CD4-positive, alpha-beta T cell treated with Interferon alpha-2 for 1 hour (primary cell): ENCODE measurements around the gene RTN4R.

Experiments
- DNase-seq, 2 donors: peaks; one replicate each; pipeline ENCODE4 v3.0.0-alpha.2; 2020 to 2022

The RTN4R gene

GRCh38 chr22:20254975-20255946 lies 12.9 kb downstream of the RTN4R start:
- DNase-seq = no peak

GRCh38 chr22:20253161-20253560 lies 15.0 kb downstream of the RTN4R start:
- no peak for DNase-seq

DNA sequence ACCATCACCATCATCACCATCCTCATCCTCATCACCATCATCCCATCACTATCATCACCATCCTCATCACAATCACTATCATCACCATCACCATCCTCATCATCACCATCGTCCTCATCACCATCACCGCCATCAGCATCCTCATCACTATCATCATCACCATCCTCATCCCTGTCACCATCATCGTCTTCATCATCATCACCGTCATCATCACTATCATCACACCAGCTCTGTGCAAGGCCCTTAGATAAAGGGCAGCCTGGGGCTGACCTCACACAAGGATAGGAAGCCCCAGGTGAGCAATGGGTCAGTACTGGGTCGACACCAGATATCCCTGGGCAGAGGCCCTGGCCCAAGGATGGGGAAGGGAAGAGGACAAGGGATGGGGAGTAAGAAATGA lies 16.1 kb downstream of the RTN4R start:
- DNase-seq = no peak

DNA sequence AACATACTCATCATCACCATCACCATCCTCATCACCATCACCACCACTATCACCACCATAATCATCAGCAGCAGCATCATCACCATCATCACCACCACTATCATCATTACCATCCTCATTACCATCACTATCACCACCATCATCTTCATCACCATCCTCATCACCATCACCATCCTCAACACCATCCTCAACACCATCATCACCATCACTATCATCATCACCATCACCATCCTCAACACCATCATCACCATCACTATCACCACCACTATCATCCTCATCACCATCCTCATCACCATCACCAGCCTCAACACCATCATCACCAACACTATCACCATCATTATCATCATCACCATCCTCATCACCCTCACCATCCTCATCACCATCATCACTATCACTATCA lies 16.6 kb downstream of the RTN4R start:
- DNase-seq = no peak

DNA sequence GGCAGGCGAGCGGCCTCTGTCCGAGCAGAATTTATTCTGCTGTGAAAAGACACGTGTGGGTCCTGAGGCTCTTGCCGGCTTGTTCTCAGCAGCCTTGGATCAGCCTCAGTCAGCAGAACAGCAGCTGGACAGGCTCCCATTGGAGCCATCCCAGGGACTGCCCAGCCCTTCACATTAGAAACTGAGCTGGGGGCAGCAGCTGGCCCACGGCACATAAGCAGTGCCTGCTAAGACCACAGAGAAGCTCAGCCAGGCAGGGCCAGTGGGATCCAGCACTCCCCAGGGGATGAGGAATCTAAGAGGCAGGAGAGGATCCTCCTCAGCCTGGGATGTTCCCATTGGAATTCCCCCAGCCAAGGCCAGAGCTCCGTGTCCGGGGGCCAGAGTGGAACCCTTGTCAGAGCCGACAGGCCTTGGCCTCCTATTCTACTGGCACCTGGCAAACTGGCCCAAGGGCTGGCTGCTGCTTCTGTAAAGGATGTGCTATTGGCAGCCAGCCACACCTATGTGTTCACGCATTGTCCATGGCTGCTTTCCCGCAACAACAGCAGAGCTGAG lies 18.2 kb downstream of the RTN4R start:
- DNase-seq = no peak

- DNase-seq = no peak
Observed at GRCh38 chr22:20248461-20248978, 19.6 kb downstream of the RTN4R start.

GRCh38 chr22:20247608-20248171 lies 20.4 kb downstream of the RTN4R start:
- DNase-seq = no peak

DNA sequence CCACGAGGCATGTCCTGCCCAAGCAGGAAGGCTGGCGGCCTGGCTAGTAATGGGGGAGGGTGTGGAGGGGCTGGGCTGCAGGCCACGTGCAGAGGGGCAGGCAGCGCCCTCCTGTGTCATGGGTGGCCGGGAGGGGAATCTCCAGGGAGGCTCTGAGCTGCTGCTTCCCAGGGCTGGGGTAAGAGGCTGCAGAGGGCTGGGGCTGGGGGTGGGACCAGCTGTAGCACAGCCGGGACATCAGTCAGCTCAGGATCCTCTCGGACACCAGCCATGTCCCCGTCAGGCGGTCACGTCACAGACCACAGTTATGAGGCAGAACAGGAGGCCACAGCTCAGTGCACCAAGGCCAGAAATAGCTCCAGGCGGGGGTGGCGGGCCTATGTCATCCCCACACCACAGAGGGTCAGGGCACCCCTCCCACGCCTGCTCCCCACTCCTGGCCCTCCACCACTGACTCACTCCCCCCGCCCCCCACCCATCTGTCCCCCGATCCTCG lies 21.1 kb downstream of the RTN4R start:
- no peak for DNase-seq

- no peak for DNase-seq
Observed at GRCh38 chr22:20246368-20247009, 21.6 kb downstream of the RTN4R start.

DNA sequence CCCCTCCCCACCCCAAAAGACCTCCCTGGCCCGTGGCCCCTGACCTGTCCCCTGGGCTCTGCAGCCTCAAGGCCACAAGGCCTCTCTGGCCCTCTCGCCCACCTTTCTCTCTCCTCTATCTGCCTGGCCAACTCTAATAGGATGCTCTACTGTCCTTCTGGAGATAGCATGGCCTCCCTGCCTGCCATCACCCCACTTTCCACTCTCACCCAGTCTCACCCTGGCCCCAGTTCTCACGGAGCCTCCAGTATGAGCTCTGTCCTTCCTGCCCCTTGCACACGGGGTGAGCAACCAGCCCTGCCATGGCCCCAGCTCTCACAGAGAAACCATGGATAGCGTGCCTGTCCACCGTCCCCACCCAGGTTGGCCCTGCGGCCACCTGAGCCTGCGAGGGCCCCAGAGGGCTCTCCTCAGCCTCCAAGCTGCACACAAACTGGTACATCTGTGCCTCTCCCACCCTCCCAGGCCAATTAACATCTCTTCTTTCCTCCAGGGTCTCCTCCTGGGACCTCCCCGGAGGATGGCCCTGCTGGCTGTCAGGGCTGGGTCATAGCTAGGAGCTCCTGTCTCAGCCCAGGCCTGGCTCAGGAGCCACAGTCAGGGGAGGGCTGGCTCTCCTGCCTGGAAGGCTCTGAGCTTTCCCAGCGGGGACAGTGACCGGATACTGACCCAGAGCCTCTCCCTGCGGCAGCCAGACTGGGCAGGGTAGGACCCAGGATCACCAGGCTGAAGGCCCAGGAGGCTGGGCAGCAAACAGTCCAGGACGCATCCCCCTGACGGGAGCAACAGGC lies 22.3 kb downstream of the RTN4R start:
- no peak for DNase-seq

- DNase-seq = peak; percentile 69 to 71
Observed at GRCh38 chr22:20244691-20245576, 23.2 kb downstream of the RTN4R start.

DNA sequence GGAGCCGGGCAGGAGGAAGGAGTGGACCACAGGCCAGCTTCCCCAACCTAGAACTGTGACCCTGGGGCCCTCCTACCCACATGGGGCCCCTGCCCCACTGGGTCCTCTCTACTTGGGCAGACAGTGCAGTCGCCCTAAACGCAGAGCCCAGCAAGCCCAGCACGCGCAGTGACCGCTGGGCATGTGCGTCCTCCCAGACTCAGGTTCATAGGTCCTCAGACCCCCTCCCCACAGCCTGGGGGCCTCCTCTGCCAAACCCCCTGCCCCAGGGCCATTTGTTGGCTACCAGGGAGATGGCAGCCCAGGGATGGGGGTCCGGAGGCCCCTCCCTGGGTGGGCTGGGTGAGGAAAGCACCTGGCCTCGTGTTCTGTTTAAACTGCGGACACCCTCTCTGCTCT lies 23.9 kb downstream of the RTN4R start:
- DNase-seq = no peak

GRCh38 chr22:20243537-20244249 lies 24.4 kb downstream of the RTN4R start:
- peak; percentile 22 to 63 for DNase-seq

GRCh38 chr22:20243176-20243536 lies 25.0 kb downstream of the RTN4R start:
- DNase-seq = no peak

GRCh38 chr22:20242393-20243175 lies 25.5 kb downstream of the RTN4R start:
- peak in 1 of 2 donors; percentile 30 for DNase-seq

DNA sequence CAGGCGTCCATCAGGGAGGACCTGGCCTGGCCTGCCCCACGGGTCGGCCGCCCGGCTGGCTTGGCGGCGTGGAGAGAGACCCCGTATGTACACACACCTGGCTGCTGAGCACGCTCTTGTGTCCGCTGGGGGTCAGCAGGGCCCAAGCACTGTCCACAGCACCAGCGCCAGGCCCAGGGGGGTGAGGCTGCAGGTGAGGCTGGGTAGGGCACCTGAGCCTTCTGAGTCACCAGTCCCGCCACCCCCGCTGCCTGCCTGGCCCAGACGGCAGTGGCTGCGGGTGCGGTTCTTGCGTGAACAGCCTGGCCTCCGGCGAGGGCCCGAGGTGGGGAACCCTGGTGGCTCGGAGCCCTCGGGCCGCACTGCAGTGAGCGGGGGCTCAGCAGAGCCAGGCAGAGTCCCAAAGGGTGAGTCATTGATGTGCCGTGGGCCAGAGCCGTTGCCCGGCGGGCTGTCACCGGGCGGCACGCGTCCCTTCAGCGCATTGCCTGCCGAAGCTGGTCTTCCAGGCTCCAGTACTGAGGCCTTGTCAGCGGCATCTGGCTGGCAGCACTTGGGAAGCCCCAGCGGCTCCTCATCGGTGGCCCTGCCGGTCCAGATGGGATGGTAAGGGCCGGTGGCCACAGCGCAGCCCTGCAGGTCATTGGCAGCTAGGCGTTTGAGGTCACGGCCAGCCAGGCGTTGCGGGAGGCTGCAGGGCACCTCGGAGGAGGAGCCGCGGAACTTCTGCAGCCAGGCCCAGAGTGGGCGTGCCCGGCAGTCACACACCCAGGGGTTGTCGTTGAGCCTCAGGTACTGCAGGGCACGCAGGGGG lies 26.3 kb downstream of the RTN4R start:
- DNase-seq = no peak

DNA sequence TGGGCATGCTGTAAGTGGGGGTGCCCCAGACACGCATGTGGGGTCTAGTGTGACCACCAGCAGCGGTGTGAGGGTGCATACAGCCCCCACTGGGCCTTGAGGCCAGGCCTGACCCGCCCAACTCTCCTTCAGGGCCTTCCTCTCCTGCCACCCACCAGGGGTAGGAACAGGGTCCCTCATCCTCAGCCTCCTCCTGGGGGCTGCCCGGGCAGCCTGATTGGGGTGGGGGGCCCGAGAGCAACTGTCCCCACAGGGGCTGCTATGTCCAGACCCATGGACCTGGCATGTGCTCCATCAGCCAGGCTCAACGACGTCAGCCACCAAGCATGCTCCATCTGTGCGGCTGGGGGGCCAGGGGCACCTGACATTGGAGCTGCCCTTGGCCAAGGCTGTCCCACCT lies 27.2 kb downstream of the RTN4R start:
- no peak for DNase-seq

DNA sequence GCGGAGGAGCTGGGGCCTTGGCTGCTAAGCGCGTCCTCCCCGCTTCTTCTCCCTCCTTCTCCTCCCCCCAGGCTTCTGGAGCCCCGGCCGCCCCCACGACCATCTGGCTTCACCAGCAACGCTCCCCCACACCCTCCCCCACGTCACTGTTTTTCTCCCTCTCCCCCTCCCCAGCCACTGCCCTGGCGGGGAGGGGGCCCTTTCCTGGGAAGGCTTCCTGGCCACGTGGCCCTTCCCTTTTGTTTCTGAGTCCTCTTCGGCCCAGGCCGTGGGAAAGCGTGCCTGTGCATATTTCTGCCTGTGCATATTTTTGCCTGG lies 27.7 kb downstream of the RTN4R start:
- DNase-seq = no peak
